Measurements from ENCODE around the gene NUBP2.

The NUBP2 gene

GRCh38 chr16:1764971-1765370 lies 17.8 kb upstream of the NUBP2 start:
- no peak for TF ChIP-seq CTCF (IDR thresholded peaks at IDR 0.05; ENCODE audit: low read depth, low read length, missing control alignments)
- H3K4me3 ChIP-seq (ENCODE audit: low read depth, low read length) = no peak overlapping the region

DNA sequence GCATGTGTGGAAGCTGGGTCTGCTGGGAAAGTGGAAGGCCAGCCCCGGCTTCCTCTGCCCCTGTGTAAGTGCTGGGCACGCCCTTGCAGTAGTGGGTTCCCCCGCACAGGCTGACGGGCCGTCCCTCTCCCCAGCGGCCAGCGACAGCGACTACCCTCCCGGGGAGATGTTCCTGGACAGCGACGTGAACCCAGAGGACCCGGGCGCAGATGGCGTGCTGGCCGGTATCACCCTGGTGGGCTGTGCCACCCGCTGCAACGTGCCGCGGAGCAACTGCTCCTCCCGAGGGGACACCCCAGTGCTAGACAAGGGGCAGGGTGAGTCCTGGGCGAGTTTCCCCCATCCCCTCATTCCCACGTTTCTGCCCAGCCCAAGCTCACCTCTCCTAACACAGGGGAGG lies 16.9 kb upstream of the NUBP2 start:
- no peak overlapping the region for H3K4me3 ChIP-seq (ENCODE audit: low read depth, low read length)
- no peak for DNase-seq (ENCODE audit: low read depth)
- TF ChIP-seq CTCF (IDR thresholded peaks at IDR 0.05; ENCODE audit: low read depth, low read length, missing control alignments) = no peak

More at GRCh38 chr16:1764971-1765370, 17.8 kb upstream of the NUBP2 start:
- no peak for DNase-seq (ENCODE audit: low read depth)

GRCh38 chr16:1766231-1766630 lies 16.5 kb upstream of the NUBP2 start:
- no peak for DNase-seq (ENCODE audit: low read depth)
- TF ChIP-seq CTCF (IDR thresholded peaks at IDR 0.05; ENCODE audit: low read depth, low read length, missing control alignments) = no peak
- H3K4me3 ChIP-seq (ENCODE audit: low read depth, low read length) = no peak overlapping the region

DNA sequence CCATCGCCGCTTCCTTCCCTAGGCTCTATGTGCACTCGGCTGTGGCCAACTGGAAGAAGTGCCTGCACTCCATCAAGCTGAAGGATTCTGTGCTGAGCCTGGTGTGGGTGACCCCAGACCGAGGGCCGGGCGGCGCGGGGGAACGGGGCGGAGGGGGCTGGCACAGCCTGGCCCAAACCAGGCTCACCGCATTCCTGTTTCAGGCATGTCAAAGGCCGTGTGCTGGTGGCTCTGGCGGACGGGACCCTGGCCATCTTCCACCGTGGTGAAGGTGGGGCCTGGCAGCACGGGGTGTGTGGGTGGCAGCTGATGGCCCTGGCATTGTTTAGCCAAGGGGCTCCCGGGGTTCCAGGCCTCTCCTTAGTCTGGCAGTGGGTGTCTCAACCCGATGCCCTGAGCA lies 16.1 kb upstream of the NUBP2 start:
- H3K4me3 ChIP-seq (ENCODE audit: low read depth, low read length) = no peak overlapping the region
- no peak for TF ChIP-seq CTCF (IDR thresholded peaks at IDR 0.05; ENCODE audit: low read depth, low read length, missing control alignments)
- DNase-seq (ENCODE audit: low read depth) = no peak

- TF ChIP-seq CTCF (IDR thresholded peaks at IDR 0.05; ENCODE audit: low read depth, low read length, missing control alignments) = no peak
- H3K4me3 ChIP-seq (ENCODE audit: low read depth, low read length) = no peak overlapping the region
- no peak for DNase-seq (ENCODE audit: low read depth)
Observed at GRCh38 chr16:1767116-1767994, 15.4 kb upstream of the NUBP2 start.

- no peak for TF ChIP-seq CTCF (IDR thresholded peaks at IDR 0.05; ENCODE audit: low read depth, low read length, missing control alignments)
- DNase-seq (ENCODE audit: low read depth) = no peak
Observed at GRCh38 chr16:1768061-1768766, 14.5 kb upstream of the NUBP2 start.

More at GRCh38 chr16:1768061-1768766, 14.5 kb upstream of the NUBP2 start:
- H3K4me3 ChIP-seq (ENCODE audit: low read depth, low read length) = no peak overlapping the region
